Activated CD8-positive, alpha-beta T cell treated with anti-CD3 and anti-CD28 coated beads, Interleukin-2, amount 10 ng/mL, durations not matched to agents 7 days and 5 days (primary cell): ENCODE data around the gene MT1F. TPM values are rescaled to one million over a fixed set of nuclear protein-coding genes. Genes with fewer than 3 reads are reported as not detected.
"Not testable (repeated sequence)": the region's sequence is repeated elsewhere in the genome, so short reads cannot be mapped to it uniquely, and the experiment has no call there.

Experiments
- ATAC-seq: fragments of 150-1000 bp; cut with Tn5 transposase; one replicate; pipeline ENCODE4 v1.10.0; 2021; ENCODE audit warnings: moderate library complexity
- CTCF ChIA-PET: fragments of 350-600 bp; sonication (Branson Sonifier 250); formaldehyde crosslinking; loops from one replicate; lab custom pipeline; 2021; ENCODE audit warnings: antibody characterized with exemption; lab: Charles Lee
- POLR2A ChIA-PET: fragments of 350-600 bp; sonication (Branson Sonifier 250); formaldehyde crosslinking; loops from one replicate; lab custom pipeline; 2021; ENCODE audit warnings: antibody characterized with exemption; lab: Charles Lee
- DNase-seq: peaks from one replicate; pipeline ENCODE4 v3.0.0-alpha.2; 2020
- H3K27ac Mint-ChIP-seq: one replicate; pipeline ENCODE4 v1.8.0; 2021; ENCODE audit warnings: mild to moderate bottlenecking, mixed read lengths
- H3K27me3 Mint-ChIP-seq: one replicate; pipeline ENCODE4 v1.8.0; 2021; ENCODE audit warnings: low read depth, mixed read lengths
- H3K36me3 Mint-ChIP-seq: one replicate; pipeline ENCODE4 v1.8.0; 2021; ENCODE audit warnings: low read depth, mixed read lengths
- H3K4me1 Mint-ChIP-seq: one replicate; pipeline ENCODE4 v1.8.0; 2021; ENCODE audit warnings: low read depth, mixed read lengths
- H3K4me3 Mint-ChIP-seq: one replicate; pipeline ENCODE4 v1.8.0; 2021; ENCODE audit warnings: mild to moderate bottlenecking, mixed read lengths
- H3K9me3 Mint-ChIP-seq: one replicate; pipeline ENCODE4 v1.8.0; 2022; ENCODE audit warnings: mixed read lengths; ENCODE audit not compliant: insufficient read depth
- total RNA-seq, 2 experiments: library from RNA; stranded (reverse); gene quantifications; one replicate each; pipeline ENCODE4 v1.2.3, GENCODE V29; 2021

The MT1F gene
- total RNA-seq, 2 experiments from 2014 or later, result 25.8 to 28.0 TPM

DNA sequence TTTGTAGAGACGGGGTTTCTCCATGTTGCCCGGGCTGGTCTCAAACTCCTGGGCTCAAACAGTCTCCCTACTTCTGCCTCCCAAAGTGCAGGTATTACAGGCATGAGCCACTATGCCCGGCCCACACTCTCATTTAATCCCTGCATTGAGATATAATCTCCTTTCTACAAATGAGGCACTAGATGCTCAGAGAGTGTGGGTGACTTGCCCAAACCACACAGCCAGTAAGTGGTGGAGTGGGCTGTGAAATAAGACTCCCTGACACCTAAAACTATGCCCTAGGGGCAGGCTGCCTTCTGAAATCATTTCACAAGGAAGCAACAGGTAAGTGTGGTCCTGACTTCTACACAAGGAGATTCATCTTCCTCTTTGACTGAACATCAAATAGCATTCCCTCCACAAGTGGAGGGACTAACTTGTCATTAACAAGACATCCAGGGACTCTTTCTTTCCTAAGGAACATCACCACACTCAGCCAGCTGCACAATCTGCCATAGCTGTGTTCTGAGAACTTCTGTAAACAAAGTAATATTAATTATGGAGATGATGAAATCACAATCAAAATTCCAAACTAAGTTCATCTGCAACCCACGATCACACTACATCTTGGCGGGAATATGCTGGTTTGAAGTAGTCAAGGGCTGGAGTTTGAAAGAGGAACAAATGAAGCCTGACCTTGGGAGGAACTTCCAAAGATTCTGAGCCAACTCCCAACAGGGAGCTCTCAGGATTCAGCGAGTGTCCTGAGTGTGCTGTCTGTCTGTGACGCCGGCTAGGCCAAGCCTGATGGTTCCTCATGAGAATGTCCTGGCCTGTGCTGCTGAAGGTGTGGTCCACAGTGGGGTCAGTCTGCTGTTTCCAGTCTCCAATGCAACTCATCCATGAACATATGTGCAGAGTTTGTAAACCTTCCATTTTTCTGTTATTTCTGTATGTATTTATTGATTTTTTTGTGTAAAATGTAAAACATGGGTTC lies 7.8 kb downstream of the MT1F start:
- H3K9me3 Mint-ChIP-seq, H3K4me3 Mint-ChIP-seq, POLR2A ChIA-PET, H3K36me3 Mint-ChIP-seq, DNase-seq, ATAC-seq, H3K27ac Mint-ChIP-seq: not testable (repeated sequence)
- peaks cover 60% of the 10 kb centered on the region for H3K27me3 Mint-ChIP-seq
- peaks cover 60% of the 10 kb centered on the region for H3K4me1 Mint-ChIP-seq
- CTCF ChIA-PET, result interaction anchor here (1.5 kb wide), 1 partner anchor 22 kb away, joined by 4 read pairs; no protein-coding TSS in a partner anchor

DNA sequence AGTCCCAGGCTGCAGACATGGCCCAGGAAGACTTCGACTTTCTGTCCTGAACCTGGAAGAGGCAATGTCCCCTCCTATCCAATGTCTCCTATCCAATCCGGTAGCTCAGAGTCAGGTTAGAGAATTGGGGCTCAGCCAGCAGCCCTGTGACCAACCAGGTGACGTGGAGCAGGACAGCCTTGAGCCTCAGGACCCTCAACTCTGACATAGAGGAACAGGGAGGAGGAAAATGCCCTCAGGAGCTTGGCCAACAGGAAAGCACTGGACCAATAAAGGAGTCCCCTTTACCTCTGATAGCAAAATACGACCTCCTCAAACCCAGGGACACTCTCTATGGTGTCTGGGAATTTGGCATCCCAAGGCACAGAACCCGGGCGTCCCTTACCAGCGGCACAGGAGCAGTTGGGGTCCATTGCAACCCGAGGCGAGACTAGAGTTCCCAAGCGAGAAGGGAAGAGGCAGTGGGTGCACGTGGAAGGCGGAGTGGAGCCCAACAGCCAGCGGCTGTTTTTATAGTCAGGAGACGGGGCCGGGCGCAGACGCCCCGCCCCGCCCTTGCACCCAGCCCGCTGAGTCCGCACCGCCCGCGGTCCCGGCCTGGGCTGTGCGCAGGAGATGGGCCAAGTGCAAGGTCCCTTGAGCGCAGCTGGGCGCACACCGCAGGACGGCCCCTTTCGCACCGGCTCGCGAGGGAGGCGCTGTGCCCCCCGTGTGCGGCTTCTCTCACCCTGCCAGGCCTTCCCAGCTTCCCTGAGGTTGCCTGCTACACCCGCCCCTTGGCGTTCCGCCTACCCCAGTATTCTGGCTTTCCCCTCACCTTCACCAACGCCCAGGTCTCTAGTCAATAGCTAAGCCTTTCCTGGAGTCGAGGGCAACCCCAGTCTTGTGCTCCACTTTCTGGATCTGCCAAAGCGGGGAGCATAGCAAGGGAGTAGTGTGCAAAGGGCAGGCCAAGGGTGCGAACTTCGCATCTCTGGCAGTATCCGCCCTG lies 10.1 kb downstream of the MT1F start, which contains the start of gene MT1G:
Gene MT1G, minus strand, starts transcription at position 485 of the 991 bp plus-strand sequence. Its CDS starts 72 bp downstream, at position 413.
- ChIA-PET CTCF (interaction anchor here (0.7 to 6.9 kb wide), 3 partner anchors 34 to 60 kb away, joined by 3 to 59 read pairs (median 3); partner anchors contain the start of gene MT2A), POLR2A (interaction anchor here (0.7 to 1.4 kb wide), 5 partner anchors 8 to 58 kb away, joined by 3 to 6 read pairs (median 4); partner anchors contain the start of genes MT1E and MT1X)
- H3K36me3 Mint-ChIP-seq, result no peaks in the 10 kb centered on the region
- ATAC-seq (peak; percentile 88), DNase-seq (peak; percentile 65)
- peak within 1 kb of the TSS; percentile 26 for H3K27ac Mint-ChIP-seq
- H3K27me3 Mint-ChIP-seq, result peaks cover 78% of the 10 kb centered on the region
- peaks cover 48% of the 10 kb centered on the region for H3K4me1 Mint-ChIP-seq
- H3K9me3 Mint-ChIP-seq, result no peaks in the 10 kb centered on the region
- H3K4me3 Mint-ChIP-seq, result peak within 1 kb of the TSS; percentile 67

DNA sequence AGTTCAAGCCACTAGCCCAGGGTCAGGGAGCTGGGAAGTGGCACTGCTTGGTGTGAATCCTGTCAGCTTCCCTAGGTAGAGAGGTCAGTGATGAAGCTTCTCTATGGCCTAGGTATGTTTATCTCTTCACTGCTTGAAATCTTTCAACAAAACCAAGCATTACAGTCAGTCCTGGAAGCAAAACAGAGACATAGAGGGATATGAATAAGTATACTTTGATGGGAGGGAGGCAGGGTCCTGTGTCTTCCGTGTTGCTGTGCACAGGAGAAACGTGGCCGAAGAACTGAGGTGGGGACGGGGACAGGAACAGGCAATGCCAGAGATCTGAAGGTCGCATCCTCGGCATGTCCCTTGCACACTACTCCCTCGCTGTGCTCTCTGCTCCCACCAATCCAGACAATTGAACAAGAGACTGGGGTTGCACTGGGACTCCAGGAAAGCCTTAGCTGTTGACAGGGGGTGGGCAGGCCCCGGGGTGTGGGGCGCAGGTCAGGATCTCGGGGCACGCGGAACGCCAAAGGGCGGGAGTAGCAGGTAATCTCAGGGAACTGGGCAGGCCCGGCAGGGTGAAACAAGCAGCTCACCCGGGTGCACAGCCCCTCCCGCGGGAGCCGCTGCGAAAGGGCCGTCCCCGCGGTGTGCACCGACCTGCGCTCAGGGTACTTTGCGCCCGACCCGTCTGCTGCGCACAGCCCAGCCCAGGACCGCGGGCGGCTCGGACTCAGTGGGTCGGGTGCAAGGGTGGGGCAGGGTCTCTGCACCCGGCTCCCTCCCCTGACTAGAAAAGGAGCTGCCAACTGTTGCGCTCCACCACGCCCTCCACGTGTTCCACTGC lies 11.5 kb downstream of the MT1F start, which contains the start of gene MT1H:
Gene MT1H, plus strand, starts transcription at position 810 of the 835 bp plus-strand sequence. CDS start 71 bp downstream, outside the sequence.
- DNase-seq (peak; percentile 37), ATAC-seq (peak; percentile 41)
- POLR2A ChIA-PET, result interaction anchor here (0.8 to 1.3 kb wide), 3 partner anchors 12 to 44 kb away, joined by 3 to 4 read pairs (median 3); partner anchors contain the start of genes MT1E, MT1F and MT1X
- Mint-ChIP-seq H3K4me1 (peaks cover 50% of the 10 kb centered on the region), H3K27me3 (peaks cover 79% of the 10 kb centered on the region), H3K4me3 (peak within 1 kb of the TSS; percentile 19), H3K36me3 (no peaks in the 10 kb centered on the region), H3K27ac (no peak within 1 kb of the TSS), H3K9me3 (no peaks in the 10 kb centered on the region)
- CTCF ChIA-PET, result interaction anchor here (6.9 kb wide), 1 partner anchor 33 kb away, joined by 59 read pairs; no protein-coding TSS in a partner anchor

DNA sequence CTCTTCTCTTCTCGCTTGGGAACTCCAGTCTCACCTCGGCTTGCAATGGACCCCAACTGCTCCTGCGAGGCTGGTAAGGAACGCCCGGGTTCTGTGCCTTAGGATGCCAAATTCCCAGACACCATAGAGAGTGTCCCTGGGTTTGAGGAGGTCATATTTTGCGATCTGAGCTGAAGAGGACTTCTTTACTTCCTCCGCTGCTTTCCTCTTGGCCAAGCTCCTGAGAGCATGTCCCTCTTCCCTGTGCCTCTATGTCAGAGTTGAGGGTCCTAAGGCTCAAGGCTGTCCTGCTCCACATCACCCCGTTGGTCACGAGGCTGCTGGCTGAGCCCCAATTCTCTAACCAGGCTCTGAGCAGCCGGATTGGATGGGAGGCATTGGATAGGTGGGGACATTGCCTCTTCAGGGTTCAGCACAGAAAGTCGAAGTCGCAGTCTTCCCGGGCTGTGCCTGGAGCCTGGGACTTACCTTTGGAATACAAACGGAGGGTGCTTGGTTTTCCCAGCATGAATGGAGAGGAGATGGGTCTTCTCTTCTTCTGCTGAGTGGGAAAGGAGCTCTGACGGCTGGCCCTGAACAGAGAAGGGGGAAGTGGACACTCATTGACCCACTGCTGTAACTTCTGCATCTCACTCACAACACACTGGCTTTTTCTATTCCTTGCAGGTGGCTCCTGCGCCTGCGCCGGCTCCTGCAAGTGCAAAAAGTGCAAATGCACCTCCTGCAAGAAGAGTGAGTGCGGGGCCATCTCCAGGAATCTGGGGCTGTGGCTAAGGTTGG lies 12.3 kb downstream of the MT1F start:
- H3K27me3 Mint-ChIP-seq, result peaks cover 75% of the 10 kb centered on the region
- no peak for DNase-seq
- ChIA-PET CTCF (interaction anchor here (6.9 kb wide), 1 partner anchor 32 kb away, joined by 59 read pairs; no protein-coding TSS in a partner anchor), POLR2A (interaction anchor here (0.8 to 1.3 kb wide), 4 partner anchors 8 to 320 kb away, joined by 3 to 4 read pairs (median 3); partner anchors contain the start of genes MT1F and MT1X)
- no peaks in the 10 kb centered on the region for H3K36me3 Mint-ChIP-seq
- H3K27ac Mint-ChIP-seq, result no peak overlapping the region
- H3K9me3 Mint-ChIP-seq, result no peaks in the 10 kb centered on the region
- H3K4me3 Mint-ChIP-seq, result peak overlapping the region; percentile 19
- peaks cover 55% of the 10 kb centered on the region for H3K4me1 Mint-ChIP-seq
- no peak for ATAC-seq

DNA sequence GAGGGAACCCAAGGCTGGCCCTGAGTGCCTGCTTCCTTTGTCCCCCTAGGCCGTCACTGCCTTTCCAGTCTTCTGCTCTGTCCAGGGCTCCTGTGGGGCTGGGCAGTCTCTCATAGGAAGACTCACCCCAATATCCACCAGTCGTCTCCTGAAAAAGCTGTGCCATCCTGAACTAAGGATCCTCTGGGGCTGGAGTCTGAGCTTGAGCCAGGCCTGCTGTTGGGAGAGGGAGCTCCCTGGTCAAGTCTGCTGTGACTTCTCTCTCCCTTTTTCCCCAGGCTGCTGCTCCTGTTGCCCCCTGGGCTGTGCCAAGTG lies 12.8 kb downstream of the MT1F start:
- Mint-ChIP-seq H3K27ac (no peak overlapping the region), H3K36me3 (no peaks in the 10 kb centered on the region), H3K27me3 (peaks cover 73% of the 10 kb centered on the region), H3K4me3 (no peak overlapping the region), H3K4me1 (peaks cover 56% of the 10 kb centered on the region), H3K9me3 (no peaks in the 10 kb centered on the region)
- POLR2A ChIA-PET, result interaction anchor here (0.9 to 1.3 kb wide), 4 partner anchors 8 to 319 kb away, joined by 3 to 5 read pairs (median 3); partner anchors contain the start of genes MT1F and MT1X
- CTCF ChIA-PET, result interaction anchor here (6.9 kb wide), 1 partner anchor 31 kb away, joined by 59 read pairs; no protein-coding TSS in a partner anchor
- DNase-seq, result no peak
- no peak for ATAC-seq

DNA sequence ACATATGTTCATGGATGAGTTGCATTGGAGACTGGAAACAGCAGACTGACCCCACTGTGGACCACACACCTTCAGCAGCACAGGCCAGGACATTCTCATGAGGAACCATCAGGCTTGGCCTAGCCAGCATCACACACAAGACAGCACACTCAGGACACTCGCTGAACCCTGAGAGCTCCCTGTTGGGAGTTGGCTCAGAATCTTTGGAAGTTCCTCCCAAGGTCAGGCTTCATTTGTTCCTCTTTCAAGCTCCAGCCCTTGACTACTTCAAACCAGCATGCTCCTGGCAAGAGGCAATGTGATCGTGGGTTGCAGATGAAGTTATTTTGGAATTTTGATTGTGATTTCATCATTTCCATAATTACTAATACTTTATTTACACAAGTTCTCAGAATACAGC lies 13.9 kb downstream of the MT1F start:
- not testable (repeated sequence) for H3K36me3 Mint-ChIP-seq, H3K9me3 Mint-ChIP-seq, H3K27ac Mint-ChIP-seq, ATAC-seq, H3K4me3 Mint-ChIP-seq, DNase-seq
- ChIA-PET CTCF (interaction anchor here (6.9 kb wide), 1 partner anchor 30 kb away, joined by 59 read pairs; no protein-coding TSS in a partner anchor), POLR2A (interaction anchor here (1.3 kb wide), 1 partner anchor 11 kb away, joined by 5 read pairs; the partner anchor contains the start of gene MT1X)
- peaks cover 65% of the 10 kb centered on the region for H3K27me3 Mint-ChIP-seq
- peaks cover 56% of the 10 kb centered on the region for H3K4me1 Mint-ChIP-seq

DNA sequence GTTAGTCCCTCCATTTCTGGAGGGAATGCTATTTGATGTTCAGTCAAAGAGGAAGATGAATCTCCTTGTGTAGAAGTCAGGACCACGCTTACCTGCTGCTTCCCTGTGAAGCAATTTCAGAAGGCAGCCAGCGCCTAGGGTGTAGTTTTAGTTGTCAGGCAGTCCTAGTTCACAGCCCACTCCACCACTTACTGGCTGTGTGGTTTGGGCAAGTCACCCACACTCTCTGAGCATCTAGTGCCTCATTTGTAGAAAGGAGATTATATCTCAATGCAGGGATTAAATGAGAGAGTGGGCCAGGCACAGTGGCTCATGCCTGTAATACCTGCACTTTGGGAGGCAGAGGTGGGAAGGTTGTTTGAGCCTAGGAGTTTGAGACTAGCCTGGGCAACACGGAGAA lies 14.4 kb downstream of the MT1F start:
- ATAC-seq, H3K9me3 Mint-ChIP-seq, H3K4me3 Mint-ChIP-seq, H3K36me3 Mint-ChIP-seq, DNase-seq, H3K27ac Mint-ChIP-seq, POLR2A ChIA-PET: not testable (repeated sequence)
- CTCF ChIA-PET, result interaction anchor here (1.4 to 6.9 kb wide), 4 partner anchors 26 to 137 kb away, joined by 3 to 59 read pairs (median 6); no protein-coding TSS in a partner anchor
- Mint-ChIP-seq H3K27me3 (peaks cover 64% of the 10 kb centered on the region), H3K4me1 (peaks cover 54% of the 10 kb centered on the region)

DNA sequence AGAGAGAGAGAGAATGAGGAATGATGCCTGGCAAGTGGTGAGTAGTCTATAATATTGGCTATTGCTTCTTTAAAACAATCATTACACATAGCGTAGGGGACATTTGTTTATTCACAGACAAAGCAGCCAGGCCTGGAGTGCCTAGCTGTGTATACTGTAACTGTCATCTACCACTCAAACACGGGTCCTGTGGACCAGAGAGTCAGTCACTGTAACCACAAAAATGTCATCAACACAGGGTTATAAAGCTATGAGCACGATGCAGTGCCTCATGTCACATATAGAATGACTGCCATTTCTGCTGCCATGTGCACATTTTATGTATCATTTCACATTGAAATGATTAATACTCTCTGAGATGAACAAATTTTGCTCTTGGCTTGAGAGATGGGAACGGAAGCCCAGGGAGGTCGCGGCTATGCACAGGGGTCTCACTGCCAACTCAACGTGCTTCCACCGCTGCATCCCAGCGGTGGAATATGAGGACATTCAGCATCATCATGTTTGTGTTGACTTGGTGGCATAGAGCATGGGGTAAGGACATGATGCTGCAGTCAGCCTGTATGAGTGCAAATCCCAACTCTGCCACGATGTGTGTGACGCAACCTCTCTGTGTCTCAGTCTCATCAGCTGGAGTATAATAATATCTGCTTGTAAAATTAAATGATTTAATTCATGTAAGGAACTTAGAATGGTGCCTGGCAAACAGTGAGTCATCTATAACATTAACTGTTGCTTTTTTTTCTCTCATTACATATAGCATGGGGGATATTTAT lies 15.2 kb downstream of the MT1F start:
- CTCF ChIA-PET, result interaction anchor here (1.0 to 6.9 kb wide), 8 partner anchors 11 to 136 kb away, joined by 3 to 59 read pairs (median 4); no protein-coding TSS in a partner anchor
- ATAC-seq (no peak), DNase-seq (no peak)
- Mint-ChIP-seq H3K4me3 (no peak overlapping the region), H3K4me1 (peaks cover 47% of the 10 kb centered on the region), H3K36me3 (no peaks in the 10 kb centered on the region), H3K27me3 (peaks cover 60% of the 10 kb centered on the region), H3K9me3 (no peaks in the 10 kb centered on the region), H3K27ac (no peak overlapping the region)
- POLR2A ChIA-PET, result interaction anchor here (0.9 kb wide), 1 partner anchor 10 kb away, joined by 3 read pairs; no protein-coding TSS in a partner anchor

DNA sequence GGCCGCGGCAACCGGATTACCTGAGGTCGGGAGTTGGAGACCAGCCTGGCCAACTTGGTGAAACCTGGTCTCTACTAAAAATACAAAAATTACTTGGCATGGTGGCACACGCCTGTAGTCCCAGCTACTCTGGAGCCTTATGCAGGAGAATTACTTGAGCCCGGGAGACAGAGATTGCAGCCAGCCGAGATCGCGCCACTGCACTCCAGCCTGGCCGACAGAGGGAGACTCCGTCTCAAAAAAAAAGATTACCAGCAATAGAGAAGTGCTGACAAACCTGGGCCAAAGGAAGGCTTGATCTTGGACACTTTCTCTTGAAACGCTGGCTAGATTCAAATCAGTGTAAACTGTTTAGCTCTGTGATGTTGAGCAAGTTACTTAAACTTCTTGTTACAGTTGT lies 16.2 kb downstream of the MT1F start:
- POLR2A ChIA-PET, result interaction anchor here (0.7 kb wide), 1 partner anchor 258 kb away, joined by 3 read pairs; no protein-coding TSS in a partner anchor
- no peak overlapping the region for H3K27ac Mint-ChIP-seq

More for the DNA sequence above, 16.2 kb downstream of the MT1F start:
- peak; percentile 44 for ATAC-seq
- DNase-seq, result peak; percentile 51
- peaks cover 38% of the 10 kb centered on the region for H3K4me1 Mint-ChIP-seq
- no peak overlapping the region for H3K4me3 Mint-ChIP-seq
- no peaks in the 10 kb centered on the region for H3K9me3 Mint-ChIP-seq
- peaks cover 51% of the 10 kb centered on the region for H3K27me3 Mint-ChIP-seq
- H3K36me3 Mint-ChIP-seq, result no peaks in the 10 kb centered on the region
- CTCF ChIA-PET, result interaction anchor here (0.7 to 6.9 kb wide), 11 partner anchors 9 to 812 kb away, joined by 3 to 59 read pairs (median 4); partner anchors contain the start of genes DOK4 and MT1X
